CD1c-positive myeloid dendritic cell (primary cell): Measurements from ENCODE around the gene TEX101.
A peak's percentile ranks its signal among the peaks of the same experiment; 100 is the strongest.

Experiments
- DNase-seq: peaks from one replicate; pipeline ENCODE4 v3.0.0-alpha.2; 2016; ENCODE audit errors: extremely low spot score

Gene TEX101

DNA sequence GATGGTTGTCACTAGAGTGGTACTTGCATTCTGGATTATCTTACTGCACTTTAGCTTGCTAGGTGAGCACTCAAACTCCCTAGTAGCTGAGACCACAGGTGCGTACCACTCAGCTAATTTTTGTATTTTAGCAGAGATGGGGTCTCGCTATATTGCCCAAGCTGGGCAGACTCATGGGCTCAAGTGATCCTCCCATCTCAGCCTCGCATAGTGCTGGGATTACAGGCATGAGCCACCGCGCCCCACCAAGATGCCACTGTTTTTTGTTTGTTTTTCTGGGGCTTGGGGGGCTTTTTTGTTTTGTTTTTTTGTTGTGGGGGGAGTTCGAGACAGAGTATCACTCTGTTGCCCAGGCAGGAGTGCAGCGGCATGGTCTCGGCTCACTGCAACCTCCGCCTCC, 33.0 kb downstream of the TEX101 start:
- no peak for DNase-seq

DNA sequence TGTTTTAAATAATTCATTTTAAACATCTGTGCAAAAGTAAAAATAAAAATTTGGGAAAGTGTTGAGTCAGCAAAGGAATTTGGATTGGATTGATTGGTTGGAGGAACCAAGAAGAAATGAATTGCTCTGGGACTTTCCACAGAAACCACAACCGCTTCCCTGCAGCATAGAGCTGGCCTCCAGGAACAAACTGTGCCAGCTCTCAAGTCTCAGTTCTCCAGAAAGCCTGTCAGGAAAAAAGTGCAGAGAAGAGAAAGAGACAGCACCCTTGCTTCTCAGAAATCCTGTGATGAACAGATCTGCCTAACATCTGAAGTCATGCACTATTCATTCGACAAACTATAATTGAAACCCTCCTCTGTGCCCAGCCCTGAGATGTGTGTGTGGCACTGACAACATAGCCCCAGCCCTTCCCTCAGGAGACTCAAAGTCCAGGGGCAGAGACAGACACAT, 35.9 kb downstream of the TEX101 start:
- peak; percentile 77 for DNase-seq

DNA sequence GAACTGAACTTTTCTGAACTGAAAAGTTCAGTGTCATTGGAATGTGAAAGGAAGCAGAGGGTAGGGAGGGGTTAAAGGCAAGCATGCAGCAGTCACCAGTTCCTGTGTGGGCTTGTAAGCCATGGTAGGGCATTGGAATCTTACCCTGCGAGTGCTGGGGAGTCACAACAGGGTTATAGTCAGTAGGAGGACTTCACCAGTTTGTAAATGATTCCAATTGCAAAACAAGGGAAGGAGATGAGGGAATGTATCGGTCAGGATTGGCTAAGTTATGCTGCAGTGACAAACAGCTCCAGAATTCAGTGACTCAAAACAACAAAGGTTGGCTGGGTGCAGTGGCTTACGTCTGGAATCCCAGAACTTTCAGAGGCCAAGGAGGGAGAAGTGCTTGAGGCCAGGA, 37.9 kb downstream of the TEX101 start:
- no peak for DNase-seq

DNA sequence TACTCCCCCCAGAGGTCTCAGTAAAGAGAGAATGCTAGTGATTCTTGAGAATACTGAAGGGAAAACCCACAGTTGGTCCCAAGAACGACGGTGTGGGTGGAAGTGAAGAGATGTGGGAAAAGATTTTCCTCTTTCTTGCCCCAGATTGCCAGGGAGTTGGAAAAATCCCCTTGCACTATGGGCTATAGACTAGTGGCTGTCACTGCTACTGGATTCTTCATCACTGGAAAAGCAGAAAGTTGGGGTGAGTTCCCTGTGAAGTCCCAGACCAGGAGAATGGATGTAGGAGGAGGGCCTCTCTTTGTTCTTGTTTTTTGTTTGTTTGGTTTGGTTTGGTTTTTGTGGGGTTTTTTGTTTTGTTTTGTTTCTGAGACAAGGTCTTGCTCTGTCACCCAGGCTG, 39.3 kb downstream of the TEX101 start:
- no peak for DNase-seq

DNA sequence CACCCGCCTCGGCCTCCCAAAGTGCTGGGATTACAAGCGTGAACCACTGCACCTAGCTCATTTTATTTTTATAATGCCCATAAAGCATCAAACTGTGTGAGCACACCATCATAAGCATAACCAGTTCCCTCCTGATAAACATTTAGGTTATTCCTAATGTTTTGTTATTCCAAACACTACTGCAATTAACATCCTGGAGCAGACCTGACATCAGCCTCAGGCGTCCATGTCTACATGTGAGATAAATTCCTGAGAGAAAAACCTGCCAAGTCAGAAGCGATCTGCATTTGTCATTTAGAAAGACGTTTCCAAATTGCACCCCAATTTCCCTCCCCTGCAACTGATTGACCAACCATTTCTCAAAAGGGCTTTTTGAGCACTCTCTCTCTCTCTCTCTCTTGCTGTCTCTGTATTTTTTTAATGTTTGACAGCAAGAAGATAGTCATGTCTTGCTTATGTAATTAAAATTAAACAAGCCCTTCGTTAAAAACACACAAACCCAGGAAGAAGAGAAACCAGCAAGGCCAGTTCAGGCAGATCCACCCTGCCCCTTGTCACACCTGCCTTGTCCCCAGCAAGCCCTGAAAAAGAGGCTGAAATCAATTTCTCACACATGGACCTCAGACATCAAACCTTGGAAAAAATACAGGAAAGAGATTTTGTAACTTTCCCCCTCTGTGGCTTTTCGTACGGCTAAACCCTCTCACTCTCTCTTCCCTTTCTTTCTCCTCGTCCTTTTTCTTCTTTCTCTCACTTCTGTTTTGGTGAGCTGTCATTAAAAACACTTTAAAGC, 40.8 kb downstream of the TEX101 start:
- no peak for DNase-seq

DNA sequence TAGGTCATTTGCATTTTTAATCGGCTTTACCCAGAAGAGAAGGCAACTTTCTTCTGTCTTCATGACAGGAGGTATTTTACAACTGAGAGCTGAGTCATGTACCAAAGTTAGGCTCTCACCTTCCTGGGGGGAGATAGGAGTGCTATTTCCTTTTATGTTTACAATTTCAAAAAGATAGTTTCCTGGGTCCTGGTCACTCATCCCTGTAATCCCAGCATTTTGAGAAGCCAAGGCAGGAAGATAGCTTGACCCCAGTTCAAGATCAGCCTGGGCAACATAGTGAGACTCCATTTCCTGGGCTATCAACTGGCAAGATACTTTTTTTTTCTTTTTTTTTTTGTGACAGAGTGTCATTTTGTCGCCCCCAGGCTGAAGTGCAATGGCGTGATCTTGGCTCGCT, 43.1 kb downstream of the TEX101 start:
- DNase-seq = no peak

DNA sequence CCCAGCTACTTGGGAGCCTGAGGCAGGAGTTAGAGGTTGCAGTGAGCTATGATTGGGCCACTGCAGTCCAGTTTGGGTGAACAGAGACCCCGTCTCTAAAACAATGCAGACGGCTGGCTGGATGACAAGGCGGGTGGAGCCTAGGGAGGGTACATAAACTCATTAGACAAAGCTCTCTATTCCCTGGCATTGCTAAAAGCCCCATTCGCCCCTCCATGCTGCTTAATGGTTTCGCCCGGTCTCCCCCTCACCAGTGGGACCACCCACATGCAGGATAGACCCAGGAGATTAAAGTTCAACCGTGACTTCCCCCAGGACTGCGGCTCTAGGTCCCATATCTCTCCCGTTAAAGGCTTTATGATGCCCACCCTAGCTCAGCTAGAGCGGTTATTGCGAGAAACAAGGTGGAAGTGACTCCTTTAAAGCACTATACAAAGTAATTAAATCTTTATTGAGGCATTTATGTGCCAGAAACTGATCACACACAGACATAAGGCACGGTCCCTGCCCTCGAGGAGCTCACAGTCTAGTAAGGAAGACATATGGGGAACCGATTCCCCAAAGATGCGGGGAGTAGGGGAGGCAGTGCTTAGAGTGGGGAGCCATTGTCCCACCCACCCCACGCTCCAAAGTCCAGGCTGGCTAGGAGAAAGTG, 45.8 kb downstream of the TEX101 start:
- no peak for DNase-seq

DNA sequence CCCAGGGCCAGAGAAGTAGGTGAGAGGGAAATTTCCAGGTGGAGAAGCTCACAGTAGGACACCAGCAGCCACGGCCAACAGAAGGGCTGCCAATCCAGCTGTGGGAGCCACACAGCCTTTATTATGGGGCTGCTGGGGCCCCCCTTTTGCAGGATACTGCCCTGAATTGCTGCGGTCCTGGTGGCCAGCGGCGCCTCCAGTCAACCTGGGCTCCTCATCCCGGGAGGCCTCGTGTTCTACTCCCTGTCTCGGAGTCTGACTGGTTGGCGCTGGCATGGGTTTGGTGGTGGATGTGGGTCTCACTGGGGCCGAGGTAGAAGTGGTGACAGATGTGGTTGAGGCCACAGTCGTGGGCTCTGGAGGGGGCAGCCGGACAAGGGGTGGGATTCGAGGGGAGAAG, 46.6 kb downstream of the TEX101 start:
- DNase-seq = no peak

DNA sequence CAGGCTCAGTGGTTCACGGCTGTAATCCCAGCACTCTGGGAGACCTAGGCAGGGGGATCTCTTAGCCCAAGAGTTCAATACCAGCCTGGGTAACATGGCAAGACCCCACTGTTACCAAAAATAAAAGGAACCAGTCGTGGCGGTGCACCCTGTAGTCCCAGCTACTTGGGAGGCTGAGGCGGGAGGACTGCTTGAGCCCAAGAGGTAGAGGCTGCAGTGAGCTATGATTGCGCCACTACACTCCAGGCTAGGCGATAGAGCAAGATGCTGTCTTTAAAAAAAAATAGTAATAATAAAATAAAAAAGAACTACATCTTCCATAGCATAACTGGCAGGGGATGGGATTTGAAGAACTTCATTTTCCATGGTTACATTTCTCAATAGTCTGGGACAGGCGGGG, 47.7 kb downstream of the TEX101 start:
- no peak for DNase-seq

DNA sequence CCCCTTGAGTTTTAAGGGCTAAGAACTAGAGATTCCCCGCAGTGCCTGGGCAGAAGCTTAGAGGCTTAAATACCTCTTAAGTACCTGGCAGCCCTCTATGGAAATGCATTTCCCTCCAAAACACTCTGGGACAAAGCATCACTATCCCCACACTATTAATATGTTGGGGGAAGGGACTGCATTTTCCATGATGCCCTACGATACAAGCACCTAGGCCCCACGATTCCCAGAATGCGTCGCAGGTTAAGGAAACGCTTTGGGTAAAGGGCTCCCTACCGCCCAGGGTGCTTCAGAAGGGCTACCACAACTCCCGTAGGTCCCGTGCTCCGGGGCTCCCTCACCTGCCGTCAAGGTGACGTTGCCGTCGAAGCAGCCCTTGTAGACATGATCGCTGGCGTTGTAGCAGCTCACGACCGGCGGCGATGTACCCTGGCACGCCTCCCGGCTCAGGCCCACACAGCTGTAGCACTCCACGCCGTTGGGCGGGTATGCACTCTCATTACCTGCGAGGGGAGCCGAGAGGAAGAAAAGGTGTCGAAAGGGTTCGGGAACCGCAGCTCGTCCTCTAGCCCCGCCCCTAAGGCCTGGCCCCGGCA, 48.2 kb downstream of the TEX101 start:
- DNase-seq = no peak

DNA sequence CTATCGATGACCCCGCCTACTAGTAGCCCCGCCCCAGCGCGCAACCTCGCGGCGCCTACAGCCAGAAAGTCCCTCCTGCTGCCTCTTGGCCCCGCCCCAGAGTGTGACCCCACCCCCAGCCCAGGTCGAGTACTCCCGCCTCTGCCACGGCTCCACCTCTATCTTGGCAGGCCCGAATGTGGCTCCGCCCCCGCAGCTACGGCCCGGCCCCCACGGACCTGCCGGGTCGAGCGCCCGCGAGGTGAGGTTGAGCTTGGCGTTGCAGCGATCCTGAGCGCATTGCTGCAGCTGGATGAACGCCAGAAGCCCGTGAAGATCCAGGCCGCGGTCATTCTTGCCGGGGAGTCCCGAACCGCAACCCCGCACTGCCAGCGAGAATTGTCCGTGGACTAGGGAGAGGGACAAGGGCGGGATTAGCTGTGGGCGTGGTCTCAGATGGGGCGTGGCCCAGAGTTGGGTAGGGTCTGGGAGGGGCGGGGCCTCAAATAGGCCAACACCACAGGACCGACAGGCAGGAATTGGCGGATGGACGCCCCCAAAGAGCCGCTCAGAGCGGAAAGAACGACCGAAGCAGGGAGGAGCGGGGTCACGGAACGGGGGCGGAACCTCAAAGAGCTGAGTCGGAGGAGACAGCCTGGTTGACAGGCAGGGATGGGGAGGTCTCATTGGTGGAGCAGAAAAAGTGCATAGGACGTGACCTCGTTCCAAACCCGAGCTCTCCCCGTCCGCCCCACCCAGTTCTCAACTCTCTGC, 48.9 kb downstream of the TEX101 start:
- peak; percentile 97 for DNase-seq

DNA sequence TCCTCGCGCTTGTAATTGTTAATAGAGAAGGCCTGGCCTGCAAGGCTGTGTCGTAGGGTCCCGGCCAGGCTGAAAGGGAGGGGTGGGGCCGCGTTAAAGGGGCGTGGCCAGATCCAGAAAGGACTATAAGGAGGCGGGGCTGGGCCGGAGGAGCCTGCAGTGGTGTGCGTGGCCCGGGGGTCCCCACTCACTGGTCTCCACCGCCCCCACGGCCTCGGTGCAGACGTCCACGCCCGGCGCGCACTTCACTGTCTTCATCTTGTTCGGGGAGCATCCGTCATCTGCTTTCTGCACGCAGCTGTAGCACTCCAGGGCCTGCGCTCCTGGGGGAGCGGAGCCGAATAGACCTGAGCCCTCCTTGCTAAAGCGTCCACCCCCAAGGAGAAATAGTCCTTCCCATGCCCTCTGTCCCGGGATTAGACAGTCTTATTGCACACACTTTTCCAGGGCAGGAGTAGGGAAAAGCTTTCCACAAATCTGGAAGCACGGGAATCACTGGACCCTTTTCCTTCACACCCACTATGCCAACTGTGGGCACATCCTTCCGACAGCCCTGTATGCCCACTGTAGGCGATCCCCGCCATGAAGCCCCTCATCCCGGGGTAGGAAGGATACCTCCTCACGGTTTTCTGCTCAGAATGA, 49.6 kb downstream of the TEX101 start:
- no peak for DNase-seq

DNA sequence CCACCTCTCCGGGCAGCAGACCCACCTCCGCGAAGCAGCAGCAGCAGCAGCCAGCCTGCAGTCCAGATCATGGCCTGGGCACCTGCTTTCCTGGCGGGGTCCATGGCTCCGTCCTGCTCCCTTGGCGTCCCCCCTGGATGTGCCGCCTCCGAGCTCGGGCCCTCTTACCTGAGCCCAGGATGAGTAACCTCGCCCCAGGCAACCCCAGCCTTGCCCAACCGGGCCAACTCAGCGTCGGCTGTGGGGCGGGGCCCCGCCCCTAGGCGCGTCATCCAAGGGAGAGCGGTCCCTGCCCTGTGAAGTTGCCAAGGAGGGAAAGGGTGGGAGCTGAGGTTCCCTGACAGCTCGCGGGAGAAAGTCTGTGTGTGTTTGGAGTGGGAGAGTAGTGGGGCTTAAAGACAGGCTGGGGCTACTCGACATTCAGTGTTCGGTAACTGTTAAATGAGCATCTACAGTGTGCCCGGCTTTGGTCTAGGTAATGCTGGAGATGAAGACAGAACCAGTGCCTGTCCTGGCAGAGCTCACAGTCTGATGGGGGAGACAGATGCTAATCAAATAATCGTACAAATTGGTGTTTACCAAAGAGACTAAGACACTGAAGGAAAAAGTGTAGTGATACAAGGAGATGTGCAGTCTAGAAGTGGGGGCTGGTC, 50.9 kb downstream of the TEX101 start, which contains the start of gene LYPD3:
TSS of gene LYPD3 (minus strand) at position 141 of the 653 bp plus-strand sequence. CDS start at position 104, 37 bp downstream.
- DNase-seq = peak; percentile 51

DNA sequence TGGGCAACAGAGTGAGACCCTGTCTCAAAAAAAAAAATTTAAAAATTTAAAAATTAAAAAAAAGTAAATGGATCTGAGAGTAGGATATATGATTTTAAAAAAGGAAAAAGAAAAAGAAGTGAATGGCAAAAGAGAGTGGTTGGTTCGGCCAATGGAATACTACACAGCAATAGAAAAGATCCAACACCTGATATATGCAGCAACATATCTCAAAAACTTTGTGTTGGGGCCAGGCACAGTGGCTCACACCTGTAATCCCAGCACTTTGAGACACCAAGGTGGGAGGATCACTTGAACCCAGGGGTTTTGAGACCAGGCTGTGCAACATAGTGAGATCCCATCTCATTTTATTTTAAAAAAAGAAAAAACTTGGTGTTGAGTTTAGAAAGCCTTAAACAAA, 52.1 kb downstream of the TEX101 start:
- DNase-seq = no peak

DNA sequence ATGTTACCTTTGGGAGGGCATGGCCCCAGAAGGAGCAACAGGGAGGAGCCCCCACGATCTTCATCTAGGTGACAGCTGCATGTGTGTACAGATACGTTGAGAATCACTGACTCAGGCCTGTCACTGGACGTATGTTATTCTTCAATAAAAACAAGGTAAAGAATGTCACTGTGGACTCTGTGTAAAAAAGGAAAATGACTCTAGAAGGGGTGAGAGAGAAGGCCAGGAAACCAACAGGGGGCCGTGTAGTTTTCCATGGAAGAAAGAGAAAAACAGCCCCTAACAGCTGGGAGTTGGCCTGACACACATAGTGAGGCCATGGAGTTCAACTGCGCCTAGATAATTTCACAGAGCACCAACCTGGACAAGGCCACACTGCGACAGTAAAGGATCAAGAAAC, 52.6 kb downstream of the TEX101 start:
- DNase-seq = no peak

DNA sequence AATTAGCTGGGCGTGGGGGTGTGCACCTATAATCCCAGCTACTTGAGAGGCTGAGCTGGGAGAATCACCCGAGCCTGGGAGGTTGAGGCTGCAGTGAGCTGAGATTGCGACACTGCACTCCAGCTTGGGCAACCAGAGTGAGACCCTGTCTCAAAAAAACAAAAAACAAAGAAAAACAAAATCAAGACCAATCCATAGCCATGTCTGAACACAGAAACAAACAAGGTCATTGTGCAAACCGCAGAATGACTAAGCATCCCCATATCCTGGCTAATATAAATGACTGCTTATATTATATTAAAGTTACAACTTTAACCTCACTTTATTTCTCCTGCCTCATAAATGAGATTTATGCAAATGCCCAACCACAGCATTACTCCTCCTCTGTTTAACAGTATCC, 53.0 kb downstream of the TEX101 start:
- no peak for DNase-seq
